DND-41 (cell line): ENCODE results near the gene C1orf116.

Experiments used
- EZH2 ChIP-seq: IDR thresholded peaks from 3 replicates; pipeline ENCODE4 v1.6.1; 2012; ENCODE audit warnings: borderline replicate concordance, low read depth, mild to moderate bottlenecking, moderate library complexity, low read length, inconsistent platforms; ENCODE audit not compliant: severe bottlenecking
- TF ChIP-seq, protein P1 (sequence below): IDR thresholded peaks from 2 replicates; pipeline ENCODE4 v1.5.1; 2012; ENCODE audit warnings: borderline replicate concordance, low read length, moderate library complexity, mild to moderate bottlenecking; ENCODE audit not compliant: poor library complexity, severe bottlenecking; ENCODE audit errors: extremely low read depth

GRCh38 chr1:207049514-207049913 lies 17.0 kb upstream of the C1orf116 start:
- TF ChIP-seq, protein P1, sequence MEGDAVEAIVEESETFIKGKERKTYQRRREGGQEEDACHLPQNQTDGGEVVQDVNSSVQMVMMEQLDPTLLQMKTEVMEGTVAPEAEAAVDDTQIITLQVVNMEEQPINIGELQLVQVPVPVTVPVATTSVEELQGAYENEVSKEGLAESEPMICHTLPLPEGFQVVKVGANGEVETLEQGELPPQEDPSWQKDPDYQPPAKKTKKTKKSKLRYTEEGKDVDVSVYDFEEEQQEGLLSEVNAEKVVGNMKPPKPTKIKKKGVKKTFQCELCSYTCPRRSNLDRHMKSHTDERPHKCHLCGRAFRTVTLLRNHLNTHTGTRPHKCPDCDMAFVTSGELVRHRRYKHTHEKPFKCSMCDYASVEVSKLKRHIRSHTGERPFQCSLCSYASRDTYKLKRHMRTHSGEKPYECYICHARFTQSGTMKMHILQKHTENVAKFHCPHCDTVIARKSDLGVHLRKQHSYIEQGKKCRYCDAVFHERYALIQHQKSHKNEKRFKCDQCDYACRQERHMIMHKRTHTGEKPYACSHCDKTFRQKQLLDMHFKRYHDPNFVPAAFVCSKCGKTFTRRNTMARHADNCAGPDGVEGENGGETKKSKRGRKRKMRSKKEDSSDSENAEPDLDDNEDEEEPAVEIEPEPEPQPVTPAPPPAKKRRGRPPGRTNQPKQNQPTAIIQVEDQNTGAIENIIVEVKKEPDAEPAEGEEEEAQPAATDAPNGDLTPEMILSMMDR, result no peak
- no peak for TF ChIP-seq EZH2
